Hippocampal formation (tissue), 2 donors: ENCODE measurements around the gene ZFTA.
"Not testable (repeated sequence)": the region's sequence is repeated elsewhere in the genome, so short reads cannot be mapped to it uniquely, and the experiment has no call there.

ENCODE experiments used
- DNase-seq, 2 donors: peaks; one replicate each; lab custom pipeline; 2025; lab: John Stamatoyannopoulos, UW

The ZFTA gene

DNA sequence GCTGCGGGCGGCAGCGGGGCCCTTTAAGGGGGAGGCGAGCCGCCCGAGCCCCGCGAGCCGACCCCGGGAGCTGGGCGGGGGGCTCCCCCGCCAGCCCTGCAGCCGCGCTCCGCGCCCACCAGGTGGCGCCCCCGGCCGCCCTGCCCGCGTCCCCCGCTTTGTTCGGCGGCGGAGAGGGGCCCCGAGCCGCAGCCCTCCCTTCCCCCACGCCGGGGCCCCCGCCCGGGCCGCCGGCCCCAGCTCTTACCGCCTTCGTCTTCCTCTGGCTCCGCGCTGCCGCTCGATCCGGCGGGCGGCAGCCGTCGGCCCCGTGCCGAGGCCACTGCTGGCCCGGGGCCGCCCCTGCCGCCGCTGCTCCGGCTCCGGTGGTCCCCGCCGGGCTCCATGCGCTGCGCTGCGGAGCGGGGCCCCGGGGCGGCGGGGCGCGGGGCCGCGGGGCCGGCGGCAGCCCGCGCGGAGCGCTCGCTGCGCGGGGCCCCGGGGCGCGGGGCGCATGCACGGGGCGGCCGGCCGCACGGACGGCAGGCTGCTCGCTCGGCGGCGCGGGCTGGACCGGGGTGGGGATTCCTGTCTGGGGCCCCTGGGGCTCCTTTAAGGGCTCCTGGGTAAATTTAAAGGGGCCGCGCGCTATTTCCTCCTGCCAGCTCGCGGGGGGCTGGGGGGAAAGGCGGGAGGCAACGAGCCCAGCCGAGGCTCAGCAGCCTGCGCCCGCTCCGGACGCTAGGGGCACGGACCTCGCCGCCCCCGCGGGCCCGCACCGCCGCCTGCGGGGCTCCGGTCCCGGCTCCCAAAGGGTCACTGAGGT lies at the start of gene ZFTA:
Gene ZFTA, minus strand, starts transcription at position 539 of the 805 bp plus-strand sequence. Its CDS starts 153 bp downstream, at position 386.
- DNase-seq, result peak in 1 of 2 donors; percentile 39

DNA sequence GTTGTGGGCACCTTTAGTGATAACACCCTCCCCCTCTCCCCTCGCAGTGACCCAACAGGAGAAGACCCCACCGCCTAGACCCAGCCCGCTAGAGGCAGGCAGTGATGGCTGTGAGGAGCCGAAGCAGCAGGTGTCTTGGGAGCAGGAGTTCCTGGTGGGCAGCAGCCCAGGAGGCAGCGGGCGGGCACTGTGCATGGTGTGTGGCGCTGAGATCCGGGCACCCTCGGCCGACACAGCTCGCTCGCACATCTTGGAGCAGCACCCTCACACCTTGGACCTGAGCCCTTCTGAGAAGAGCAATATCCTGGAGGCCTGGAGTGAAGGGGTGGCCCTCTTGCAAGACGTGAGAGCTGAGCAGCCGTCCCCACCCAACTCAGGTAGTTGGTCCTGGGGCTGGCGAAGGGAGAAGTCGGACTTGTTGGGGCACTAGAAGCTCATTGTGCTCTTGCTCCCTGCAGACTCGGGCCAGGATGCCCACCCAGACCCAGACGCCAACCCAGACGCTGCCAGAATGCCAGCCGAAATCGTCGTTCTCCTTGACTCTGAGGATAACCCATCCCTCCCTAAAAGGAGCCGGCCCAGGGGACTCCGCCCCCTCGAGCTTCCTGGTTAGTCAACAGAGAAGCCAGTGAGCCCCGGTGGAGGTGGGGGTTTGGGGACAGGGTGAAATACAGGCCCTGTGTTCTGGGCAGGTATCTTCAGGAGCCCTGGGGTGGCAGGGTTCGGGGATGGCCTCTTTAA lies 49.4 kb upstream of the ZFTA start:
- no peak for DNase-seq

GRCh38 chr11:63816732-63817131 lies 48.2 kb upstream of the ZFTA start:
- no peak for DNase-seq

- no peak for DNase-seq
These were observed 47.6 kb upstream of the ZFTA start for GRCh38 chr11:63816166-63816565.

DNA sequence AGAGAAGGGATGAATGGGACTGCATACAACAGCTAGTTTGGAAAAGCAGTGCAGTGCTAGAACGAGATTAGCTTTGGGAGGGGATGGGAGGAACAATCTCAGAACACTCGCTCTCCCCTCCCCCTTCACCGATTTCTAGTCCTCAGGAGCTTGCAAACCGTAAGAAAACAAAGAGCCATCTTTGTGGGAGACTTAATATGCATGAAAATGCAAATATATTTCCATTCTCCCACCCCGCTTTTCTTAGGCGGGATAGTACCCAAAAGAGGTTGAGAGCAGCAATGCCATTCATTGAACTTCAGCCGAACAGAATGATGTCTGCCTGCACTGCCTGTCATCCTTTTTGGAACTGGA lies 45.8 kb upstream of the ZFTA start:
- DNase-seq, result no peak

- peak; percentile 8 to 53 for DNase-seq
These were observed 45.2 kb upstream of the ZFTA start for GRCh38 chr11:63813563-63814382.

DNA sequence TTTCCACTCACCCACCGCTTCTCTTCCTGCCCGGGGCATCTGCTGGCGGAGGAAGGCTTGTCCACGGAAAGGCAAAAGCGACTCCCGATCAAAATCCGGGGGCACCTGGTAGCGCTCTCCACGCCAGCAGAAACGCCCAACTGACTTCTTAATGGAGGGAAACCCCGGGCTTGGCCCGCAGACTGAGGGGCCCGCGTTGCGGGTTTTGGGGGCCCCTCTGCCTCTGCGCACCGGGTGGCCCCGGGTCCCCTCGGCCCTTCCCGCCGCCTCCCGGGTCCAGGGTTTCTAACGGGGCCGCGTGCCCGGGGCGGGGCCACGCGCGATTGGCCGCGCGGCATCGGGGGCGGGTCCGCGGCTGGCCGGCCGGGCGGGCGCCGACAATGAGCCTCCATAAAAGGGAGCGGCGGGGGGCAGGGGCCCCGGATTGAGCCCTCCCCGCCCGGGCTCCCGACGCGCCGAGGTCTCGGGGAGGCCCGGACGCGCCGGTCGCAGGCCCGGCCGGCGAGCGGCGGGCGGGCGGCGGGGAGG lies 44.5 kb upstream of the ZFTA start, which contains the start of gene SPINDOC:
Gene SPINDOC, plus strand, starts transcription at position 422 of the 528 bp plus-strand sequence. CDS start 231 bp downstream, outside the sequence.
- peak; percentile 64 to 80 for DNase-seq

DNA sequence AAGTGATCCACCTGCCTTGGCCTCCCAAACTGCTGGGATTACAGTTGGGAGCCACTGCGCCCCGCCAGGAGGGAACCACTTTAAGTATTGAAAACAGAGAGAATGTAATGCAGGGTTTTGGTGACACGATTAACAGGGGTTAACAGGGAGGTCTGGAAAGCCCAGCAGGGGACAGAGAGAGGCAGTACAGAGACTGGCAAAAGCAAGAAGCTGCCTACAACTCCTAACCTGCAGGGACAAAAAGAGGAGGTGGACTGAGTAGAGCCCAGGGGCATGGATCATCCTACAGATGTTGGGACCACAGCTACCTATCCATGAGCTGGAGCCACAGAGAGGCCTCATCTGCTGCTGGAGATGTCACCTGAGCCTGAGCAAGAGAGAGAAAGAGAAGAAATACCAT lies 42.9 kb upstream of the ZFTA start:
- no peak for DNase-seq

DNA sequence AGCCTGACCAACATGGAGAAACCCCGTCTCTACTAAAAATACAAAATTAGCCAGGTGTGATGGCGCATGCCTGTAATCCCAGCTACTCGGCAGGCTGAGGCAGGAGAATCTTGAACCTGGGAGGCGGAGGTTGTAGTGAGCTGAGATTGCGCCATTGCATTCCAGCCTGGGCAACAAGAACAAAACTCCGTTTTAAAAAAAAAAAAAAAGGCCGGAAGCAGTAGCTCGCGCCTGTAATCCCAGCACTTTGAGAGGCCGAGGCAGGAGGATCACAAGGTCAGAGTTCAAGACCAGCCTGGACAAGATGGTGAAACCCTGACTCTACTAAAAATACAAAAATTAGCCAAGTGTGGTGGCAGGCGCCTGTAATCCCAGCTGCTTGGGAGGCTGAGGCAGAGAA lies 41.8 kb upstream of the ZFTA start:
- DNase-seq, result not testable (repeated sequence)

DNA sequence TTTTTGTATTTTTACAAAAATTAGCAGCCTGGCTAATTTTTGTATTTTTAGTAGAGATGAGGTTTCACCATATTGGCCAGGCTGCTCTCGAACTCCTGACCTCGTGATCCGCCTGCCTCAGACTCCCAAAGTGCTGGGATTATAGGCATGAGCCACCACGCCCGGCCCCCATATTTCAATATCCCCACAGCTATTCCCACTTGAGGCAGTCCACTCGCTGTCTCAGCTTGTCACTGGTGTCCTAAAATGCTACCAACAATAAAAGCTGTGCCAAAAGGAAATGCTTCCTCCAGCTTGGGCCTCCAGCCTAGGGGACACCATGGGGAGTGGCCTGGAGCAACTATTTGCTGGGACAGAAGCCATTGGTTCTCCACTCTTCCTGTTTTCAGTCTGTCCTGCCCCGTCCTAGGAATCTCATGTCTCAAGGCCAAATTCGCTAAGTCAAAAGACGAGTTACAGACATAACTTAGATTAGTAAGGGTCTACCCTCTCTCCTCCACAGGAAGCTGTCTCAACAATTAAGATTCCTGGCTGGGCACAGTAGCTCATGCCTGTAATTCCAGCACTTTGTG lies 37.4 kb upstream of the ZFTA start:
- DNase-seq, result no peak

DNA sequence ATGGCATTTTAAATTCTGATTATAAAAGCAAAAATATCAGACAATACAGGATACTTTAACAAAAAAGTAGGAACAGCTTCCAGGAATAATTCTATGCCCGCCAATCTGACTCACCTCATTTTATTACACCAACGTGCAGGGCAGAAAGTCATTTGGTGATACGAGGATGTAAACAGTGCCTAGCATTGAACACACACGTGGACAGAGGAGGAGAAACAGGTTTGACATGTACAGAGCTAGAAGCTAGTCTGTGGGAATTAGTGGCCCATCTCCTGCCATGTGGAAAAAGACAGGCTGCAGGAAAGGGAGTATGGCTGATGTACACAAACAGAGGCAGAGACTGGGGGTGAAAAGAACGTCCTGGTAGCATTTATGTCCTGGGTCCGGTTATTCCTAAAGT lies 35.7 kb upstream of the ZFTA start:
- no peak for DNase-seq

GRCh38 chr11:63802637-63803414 lies 34.3 kb upstream of the ZFTA start:
- DNase-seq, result no peak

DNA sequence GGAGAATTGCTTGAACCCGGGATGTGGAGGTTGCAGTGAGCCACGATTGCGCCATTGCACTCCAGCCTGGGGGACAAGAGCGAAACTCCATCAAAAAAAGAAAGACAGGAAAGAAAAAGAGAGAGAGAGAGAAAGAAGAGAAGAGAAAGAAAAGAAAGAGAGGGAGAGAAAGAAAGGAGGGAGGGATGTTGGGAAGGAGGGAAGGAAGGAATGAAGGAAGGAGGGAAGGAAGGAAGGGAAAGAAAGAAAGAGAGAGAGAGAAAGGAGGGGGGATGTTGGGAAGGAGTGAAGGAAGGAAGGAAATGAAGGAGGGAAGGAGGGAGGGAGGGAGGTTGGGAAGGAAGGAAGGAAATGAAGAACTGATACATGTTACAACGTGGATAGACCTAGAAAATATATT lies 32.3 kb upstream of the ZFTA start:
- DNase-seq, result no peak

- DNase-seq, result no peak
These were observed 26.5 kb upstream of the ZFTA start for GRCh38 chr11:63795066-63795465.

GRCh38 chr11:63793161-63793560 lies 24.6 kb upstream of the ZFTA start:
- no peak for DNase-seq

- DNase-seq, result no peak
These were observed 23.1 kb upstream of the ZFTA start for GRCh38 chr11:63791495-63792167.

DNA sequence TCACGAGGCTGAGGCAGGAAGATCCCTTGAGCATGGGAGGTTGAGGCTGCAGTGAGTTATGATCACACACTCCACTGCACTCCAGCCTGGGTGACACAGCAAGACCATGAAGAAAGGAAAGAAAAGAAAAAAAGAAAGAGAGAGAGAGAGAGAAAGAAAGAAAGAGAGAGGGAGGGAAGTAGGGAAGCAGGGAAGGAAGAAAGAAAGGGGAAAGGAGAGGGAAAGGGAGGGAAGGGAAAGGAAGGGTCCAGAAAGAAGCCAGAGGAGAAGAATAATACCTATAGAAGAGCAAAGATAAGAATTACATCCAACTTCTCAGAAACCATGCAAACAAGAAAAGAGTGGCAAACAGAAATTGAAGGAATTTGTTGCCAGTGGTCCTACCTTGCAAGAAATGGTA lies 17.2 kb upstream of the ZFTA start:
- DNase-seq, result no peak

DNA sequence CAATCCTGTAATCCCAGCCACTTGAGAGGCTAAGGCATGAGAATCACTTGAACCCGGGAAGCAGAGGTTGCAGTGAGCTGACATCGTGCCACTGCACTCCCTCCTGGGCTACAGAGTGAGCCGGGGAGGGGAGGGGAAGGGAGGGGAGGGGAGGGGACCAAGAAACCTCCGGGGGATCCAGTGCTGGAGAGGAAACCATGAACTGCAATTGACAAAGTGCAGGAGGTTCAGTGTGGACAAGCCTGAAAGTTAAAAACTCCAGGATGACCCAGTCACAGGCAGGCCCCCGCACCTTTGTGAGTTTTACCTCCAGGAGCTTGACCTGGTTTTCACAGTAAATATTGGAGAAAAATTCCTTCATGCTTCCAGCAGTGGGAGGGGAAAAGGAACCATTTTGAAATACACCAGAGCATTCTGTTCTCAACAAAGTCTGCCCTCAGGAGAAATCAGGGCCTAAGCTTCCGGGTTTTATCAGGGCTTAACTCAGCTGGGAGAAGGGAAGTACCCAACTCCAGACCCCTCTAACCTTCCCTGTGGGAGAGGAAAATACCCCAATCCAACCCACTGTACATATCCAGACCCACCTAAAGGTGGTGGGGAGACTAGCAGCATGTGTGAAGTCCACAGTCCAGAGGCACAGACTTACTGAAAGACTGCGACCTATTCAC lies 15.5 kb upstream of the ZFTA start:
- DNase-seq, result no peak

DNA sequence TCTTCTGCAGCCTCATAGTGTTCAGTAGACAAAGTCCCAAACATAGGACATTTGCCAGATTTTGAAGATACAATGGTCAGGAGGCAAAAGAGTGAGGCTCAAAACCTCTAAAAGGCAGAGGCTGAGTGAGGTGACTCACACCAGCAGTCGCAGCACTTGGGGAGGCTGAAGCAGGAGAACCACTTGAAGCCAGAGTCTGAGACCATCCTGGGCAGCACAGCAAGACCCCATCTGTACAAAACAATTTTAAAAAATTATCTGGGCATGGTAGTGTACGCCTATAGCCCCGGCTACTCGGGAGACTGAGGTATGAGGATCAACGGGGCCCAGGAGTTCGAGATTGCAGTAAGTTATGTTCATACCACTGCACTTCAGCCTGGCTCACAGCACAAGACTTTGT lies 14.2 kb upstream of the ZFTA start:
- no peak for DNase-seq

DNA sequence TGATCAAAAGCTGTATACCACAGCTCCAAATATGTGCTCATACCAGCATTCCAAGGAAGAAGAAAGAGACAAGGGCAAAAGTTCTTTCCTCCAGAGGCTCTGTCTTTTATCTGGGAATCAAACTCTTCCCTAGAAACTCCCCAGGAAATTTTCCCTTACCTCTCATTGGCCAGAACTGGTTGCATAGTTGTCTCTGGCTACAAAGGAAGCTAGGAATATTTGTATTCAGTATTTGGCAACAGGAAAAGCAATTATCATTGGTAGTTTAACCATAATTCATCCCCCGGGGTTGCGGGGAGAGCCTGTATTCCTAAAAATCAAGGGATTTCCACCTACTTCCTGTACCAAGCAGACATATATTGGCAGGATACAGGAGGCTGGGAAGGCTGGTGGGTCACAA lies 10.5 kb upstream of the ZFTA start:
- DNase-seq, result no peak
